Measurements from ENCODE around the gene TH. TPM values are rescaled to one million over a fixed set of nuclear protein-coding genes. Genes with fewer than 3 reads are reported as not detected.
A peak's percentile ranks its signal among the peaks of the same experiment; 100 is the strongest.

The TH gene
- total and polyA plus RNA-seq, 10 donors, result 0.13 to 1.0 (median 0.27) TPM; not detected in 6

DNA sequence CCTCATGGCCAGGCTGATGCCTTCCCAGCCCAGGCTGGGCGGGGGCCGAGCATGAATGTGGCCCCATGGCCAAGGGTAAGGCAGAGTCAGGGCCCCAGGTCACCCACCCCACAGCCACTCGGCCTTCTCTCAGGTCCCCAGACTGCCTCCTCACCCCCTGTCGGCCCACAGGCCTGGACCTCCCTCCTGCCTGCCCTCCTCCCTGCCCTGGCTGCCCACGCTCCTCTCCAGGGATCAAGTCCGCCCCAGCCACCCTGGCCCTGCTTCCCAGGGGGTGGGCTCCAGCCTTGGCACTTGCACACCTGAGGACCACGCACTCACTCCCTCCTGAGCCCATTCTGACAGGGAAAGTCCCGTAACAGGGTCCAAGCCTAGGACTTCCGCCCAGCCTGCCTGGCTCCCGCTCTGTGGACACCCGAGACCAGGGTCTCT is 37.8 kb upstream of the TH start:
- Histone ChIP-seq H3K9me3 (peaks cover 0 to 4% (median 0%) of the 10 kb centered on the region in 8 donors), H3K4me1 (peaks cover 0 to 18% (median 2%) of the 10 kb centered on the region in 6 donors), H3K36me3 (no peaks in the 10 kb centered on the region), H3K27me3 (replicated peaks in 1 of 7) (peaks cover 0 to 34% (median 0%) of the 10 kb centered on the region in 7 donors), H3K27ac (no peak overlapping the region), H3K4me3 (no peak overlapping the region)
- intact Hi-C loops (cut with DNase I; ENCODE audit: low total_unique reads), result no loop called here
- peak; percentile 61 for DNase-seq
- TF ChIP-seq POLR2AphosphoS5 (IDR thresholded peaks at IDR 0.05) (no peak), POLR2A (IDR thresholded peaks at IDR 0.05) (no peak)
- TF ChIP-seq, protein P1, sequence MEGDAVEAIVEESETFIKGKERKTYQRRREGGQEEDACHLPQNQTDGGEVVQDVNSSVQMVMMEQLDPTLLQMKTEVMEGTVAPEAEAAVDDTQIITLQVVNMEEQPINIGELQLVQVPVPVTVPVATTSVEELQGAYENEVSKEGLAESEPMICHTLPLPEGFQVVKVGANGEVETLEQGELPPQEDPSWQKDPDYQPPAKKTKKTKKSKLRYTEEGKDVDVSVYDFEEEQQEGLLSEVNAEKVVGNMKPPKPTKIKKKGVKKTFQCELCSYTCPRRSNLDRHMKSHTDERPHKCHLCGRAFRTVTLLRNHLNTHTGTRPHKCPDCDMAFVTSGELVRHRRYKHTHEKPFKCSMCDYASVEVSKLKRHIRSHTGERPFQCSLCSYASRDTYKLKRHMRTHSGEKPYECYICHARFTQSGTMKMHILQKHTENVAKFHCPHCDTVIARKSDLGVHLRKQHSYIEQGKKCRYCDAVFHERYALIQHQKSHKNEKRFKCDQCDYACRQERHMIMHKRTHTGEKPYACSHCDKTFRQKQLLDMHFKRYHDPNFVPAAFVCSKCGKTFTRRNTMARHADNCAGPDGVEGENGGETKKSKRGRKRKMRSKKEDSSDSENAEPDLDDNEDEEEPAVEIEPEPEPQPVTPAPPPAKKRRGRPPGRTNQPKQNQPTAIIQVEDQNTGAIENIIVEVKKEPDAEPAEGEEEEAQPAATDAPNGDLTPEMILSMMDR (IDR thresholded peaks at IDR 0.05 in 8 of 11, conservative IDR thresholded peaks at IDR 0.05 in 3 of 11), result no peak
- WGBS, 5 donors, result 81 to 92% (median 86%) methylated on average over 6 to 11 of the region's 11 CpGs

DNA sequence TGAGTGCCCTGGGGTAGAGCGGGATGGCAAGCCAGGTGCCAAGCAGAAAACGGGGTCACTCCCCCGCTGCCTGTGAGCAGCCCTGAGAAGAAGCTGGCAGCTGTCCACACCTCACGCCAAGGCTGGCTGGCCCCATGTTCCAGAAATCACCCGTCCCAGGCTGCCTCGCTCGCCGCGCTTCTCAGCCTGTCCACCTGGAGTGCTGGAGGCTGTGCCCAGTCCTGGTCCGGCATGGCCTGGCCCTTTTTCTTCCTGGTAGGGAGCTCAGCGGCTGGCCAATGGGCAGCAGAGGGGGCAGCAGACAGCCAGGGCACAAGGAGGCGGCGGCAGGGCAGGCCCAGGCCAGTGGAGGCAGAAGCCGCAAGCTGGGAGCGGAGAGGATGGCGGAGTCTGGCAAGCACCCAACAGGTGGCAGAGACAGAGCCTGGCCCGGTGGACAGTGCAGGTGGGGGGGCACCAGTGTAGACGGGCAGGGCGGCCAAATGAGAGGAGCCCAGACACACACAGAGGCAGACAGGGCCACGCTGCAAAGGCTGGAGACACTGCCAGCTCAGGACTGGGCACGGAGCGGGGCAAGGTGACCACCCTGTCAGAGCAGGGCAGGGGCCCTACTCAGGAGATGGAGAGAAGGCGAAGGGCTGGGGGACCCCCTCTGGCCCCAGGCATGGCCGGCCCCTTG is 37.2 kb upstream of the TH start:
- intact Hi-C loops (cut with DNase I; ENCODE audit: low total_unique reads), result no loop called here
- H3K27ac ChIP-seq, result no peak overlapping the region
- 85 to 94% (median 88%) methylated on average over 24 of the region's 24 CpGs for WGBS, 5 donors
- H3K36me3 ChIP-seq, result no peaks in the 10 kb centered on the region
- peaks cover 0 to 33% (median 0%) of the 10 kb centered on the region in 7 donors for H3K27me3 ChIP-seq (replicated peaks in 1 of 7)
- H3K4me1 ChIP-seq, result peaks cover 0 to 15% (median 2%) of the 10 kb centered on the region in 6 donors
- H3K9me3 ChIP-seq, result peaks cover 0 to 4% (median 0%) of the 10 kb centered on the region in 8 donors
- no peak overlapping the region for H3K4me3 ChIP-seq
- TF ChIP-seq POLR2AphosphoS5 (IDR thresholded peaks at IDR 0.05), result no peak
- TF ChIP-seq POLR2A (IDR thresholded peaks at IDR 0.05), result no peak
- TF ChIP-seq, protein P1 (IDR thresholded peaks at IDR 0.05 in 8 of 11, conservative IDR thresholded peaks at IDR 0.05 in 3 of 11), result no peak
- DNase-seq, result peak; percentile 64

DNA sequence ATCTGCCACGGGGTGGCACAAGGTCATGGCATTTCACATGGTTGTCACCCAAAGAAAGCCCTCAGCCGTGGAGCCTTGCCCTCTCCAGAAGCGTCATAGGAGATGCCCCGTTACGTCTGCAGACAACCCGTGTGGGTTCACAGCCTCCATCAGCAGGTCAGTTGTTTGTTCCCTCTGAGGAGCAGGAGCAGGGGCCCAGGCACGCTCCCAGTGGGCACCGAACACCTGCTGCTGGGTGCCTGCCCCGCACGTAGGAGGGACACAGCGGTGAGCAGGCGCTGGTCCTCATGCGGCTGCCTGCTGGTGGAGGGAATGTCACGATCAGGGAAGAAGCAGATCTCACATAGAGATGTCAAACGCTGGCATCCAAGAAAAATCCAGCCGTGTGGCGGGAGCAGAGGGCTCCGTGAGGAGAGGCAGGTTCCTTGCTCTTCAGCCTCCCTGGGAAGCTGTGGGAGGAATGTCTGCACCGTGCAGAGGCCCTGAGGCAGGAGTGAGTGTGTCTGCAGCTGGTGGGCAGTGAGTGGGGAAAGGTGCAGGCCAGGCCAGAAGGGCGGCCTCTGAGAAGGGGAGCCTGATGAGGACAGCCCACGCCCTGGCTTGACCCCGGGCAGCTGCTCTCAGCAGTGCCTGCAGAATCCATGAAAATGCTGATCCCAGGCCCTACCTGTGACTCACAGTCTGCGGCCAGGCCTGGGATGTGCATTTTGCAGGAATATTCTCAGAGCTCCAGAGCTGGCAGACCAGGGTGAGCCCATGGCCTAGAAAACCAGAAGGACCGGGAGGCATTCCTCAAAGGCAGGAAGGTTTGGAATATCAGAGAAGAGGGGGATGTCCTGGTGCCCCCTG is 36.4 kb upstream of the TH start:
- TF ChIP-seq, protein P1 (IDR thresholded peaks at IDR 0.05 in 8 of 11, conservative IDR thresholded peaks at IDR 0.05 in 3 of 11), result no peak
- TF ChIP-seq POLR2AphosphoS5 (IDR thresholded peaks at IDR 0.05) (no peak), POLR2A (IDR thresholded peaks at IDR 0.05) (no peak)
- intact Hi-C loops (cut with DNase I; ENCODE audit: low total_unique reads), result no loop called here
- DNase-seq, result peak; percentile 51
- H3K36me3 ChIP-seq, result no peaks in the 10 kb centered on the region
- H3K27ac ChIP-seq, result no peak overlapping the region
- peaks cover 0 to 4% (median 0%) of the 10 kb centered on the region in 8 donors for H3K9me3 ChIP-seq
- peaks cover 0 to 6% (median under 1%) of the 10 kb centered on the region in 6 donors for H3K4me1 ChIP-seq
- H3K4me3 ChIP-seq, result no peak overlapping the region
- H3K27me3 ChIP-seq (replicated peaks in 1 of 7), result peaks cover 0 to 33% (median 0%) of the 10 kb centered on the region in 7 donors
- WGBS, 5 donors, result 73 to 88% (median 81%) methylated on average over 21 to 24 of the region's 24 CpGs

DNA sequence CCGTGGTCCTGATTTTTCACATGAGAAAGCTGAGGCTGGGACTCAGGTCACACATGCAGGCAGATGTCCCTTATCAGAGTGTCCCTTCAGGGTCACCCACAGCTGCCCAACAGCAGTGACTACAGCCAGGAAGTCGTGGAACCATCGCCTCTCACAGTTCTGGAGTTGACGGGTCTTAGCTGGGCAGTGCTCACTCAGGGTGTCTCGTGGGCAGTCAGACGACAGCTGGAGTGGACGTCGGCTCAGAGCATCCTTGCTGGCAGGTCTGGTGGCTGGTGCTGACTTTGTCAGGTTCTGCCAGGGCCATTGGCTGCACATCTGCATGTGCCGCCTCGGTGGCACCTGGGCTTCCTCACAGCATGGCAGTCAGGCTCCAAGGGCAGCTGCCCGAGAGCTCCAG is 35.6 kb upstream of the TH start:
- TF ChIP-seq POLR2AphosphoS5 (IDR thresholded peaks at IDR 0.05) (no peak), POLR2A (IDR thresholded peaks at IDR 0.05) (no peak)
- TF ChIP-seq, protein P1 (IDR thresholded peaks at IDR 0.05 in 8 of 11, conservative IDR thresholded peaks at IDR 0.05 in 3 of 11), result no peak
- Histone ChIP-seq H3K36me3 (no peaks in the 10 kb centered on the region), H3K27ac (no peak overlapping the region), H3K27me3 (replicated peaks in 1 of 7) (peaks cover 0 to 33% (median 0%) of the 10 kb centered on the region in 7 donors), H3K4me3 (no peak overlapping the region), H3K4me1 (no peaks in the 10 kb centered on the region), H3K9me3 (peaks cover 0 to 4% (median 0%) of the 10 kb centered on the region in 8 donors)
- WGBS, 5 donors, result 86 to 91% (median 87%) methylated on average over 6 to 11 of the region's 11 CpGs
- peak; percentile 66 for DNase-seq
- intact Hi-C loops (cut with DNase I; ENCODE audit: low total_unique reads), result no loop called here

Data from spleen (tissue), 11 donors.